NB4 (cell line): ENCODE data around the gene KCTD16.
A peak's percentile ranks its signal among the peaks of the same experiment; 100 is the strongest.

ENCODE experiments used
- DNase-seq: peaks from one replicate; pipeline ENCODE4 v3.0.0; 2010; ENCODE audit warnings: low read depth
- H3K4me3 ChIP-seq: one replicate; pipeline ENCODE4 v1.5.1; 2011; ENCODE audit warnings: mild to moderate bottlenecking, low read depth, low read length, moderate library complexity
- CTCF ChIP-seq: IDR thresholded peaks from one replicate; pipeline ENCODE4 v1.5.1; 2012; ENCODE audit warnings: low read depth, low read length
- MAX ChIP-seq: IDR thresholded peaks from 2 replicates; pipeline ENCODE4 v1.6.1; 2011; ENCODE audit warnings: low read depth, low read length
- MYC ChIP-seq: IDR thresholded peaks from 2 replicates; pipeline ENCODE4 v1.6.1; 2011; ENCODE audit warnings: low read depth, low read length
- POLR2A ChIP-seq: IDR thresholded peaks from 2 replicates; pipeline ENCODE4 v1.6.1; 2011; ENCODE audit warnings: mild to moderate bottlenecking; ENCODE audit not compliant: insufficient read length; ENCODE audit errors: extremely low read depth

Gene KCTD16

GRCh38 chr5:144404672-144405071 lies 234.0 kb downstream of the KCTD16 start:
- DNase-seq: no peak
- no peak overlapping the region for H3K4me3 ChIP-seq
- TF ChIP-seq MAX (no peak), CTCF (no peak)

- TF ChIP-seq MAX (no peak), CTCF (no peak), POLR2A (no peak), MYC (no peak)
- DNase-seq: no peak
- no peak overlapping the region for H3K4me3 ChIP-seq
These were observed 235.3 kb downstream of the KCTD16 start for GRCh38 chr5:144405991-144406390.

GRCh38 chr5:144406442-144406841 lies 235.8 kb downstream of the KCTD16 start:
- TF ChIP-seq MAX (no peak), CTCF (no peak), MYC (no peak), POLR2A (no peak)
- peak; percentile 2 for DNase-seq
- H3K4me3 ChIP-seq: no peak overlapping the region

- no peak overlapping the region for H3K4me3 ChIP-seq
- TF ChIP-seq POLR2A (no peak), MYC (no peak), CTCF (no peak), MAX (no peak)
- DNase-seq: no peak
These were observed 243.7 kb downstream of the KCTD16 start for GRCh38 chr5:144414202-144415029.

GRCh38 chr5:144416196-144416595 lies 245.5 kb downstream of the KCTD16 start:
- no peak overlapping the region for H3K4me3 ChIP-seq
- TF ChIP-seq MAX (no peak), MYC (no peak), CTCF (no peak), POLR2A (no peak)

More at GRCh38 chr5:144416196-144416595, 245.5 kb downstream of the KCTD16 start:
- DNase-seq: no peak
